GM21576 (cell line): ENCODE results near the gene COIL.
A peak's percentile ranks its signal among the peaks of the same experiment; 100 is the strongest.

Experiments used
- ATAC-seq: cut with Tn5 transposase; IDR thresholded peaks from one replicate; pipeline ENCODE4 v1.9.1; 2021; ENCODE audit warnings: mild to moderate bottlenecking, moderate library complexity; ENCODE audit not compliant: unreplicated experiment

The COIL gene

GRCh38 chr17:56936697-56937322, 24.0 kb downstream of the COIL start:
- no peak for ATAC-seq

- no peak for ATAC-seq
These were observed 25.4 kb downstream of the COIL start for GRCh38 chr17:56935461-56935860.

- no peak for ATAC-seq
These were observed 26.6 kb downstream of the COIL start for GRCh38 chr17:56934280-56934679.

GRCh38 chr17:56933868-56934267, 27.0 kb downstream of the COIL start:
- ATAC-seq: no peak

- ATAC-seq: no peak
These were observed 27.6 kb downstream of the COIL start for GRCh38 chr17:56933151-56933745.

GRCh38 chr17:56930739-56931337, 30.0 kb downstream of the COIL start:
- ATAC-seq: no peak

GRCh38 chr17:56929362-56929969, 31.4 kb downstream of the COIL start:
- ATAC-seq: no peak

- ATAC-seq: no peak
These were observed 32.3 kb downstream of the COIL start for GRCh38 chr17:56928586-56928985.

- no peak for ATAC-seq
These were observed 34.1 kb downstream of the COIL start for GRCh38 chr17:56926704-56927103.

- ATAC-seq: no peak
These were observed 34.6 kb downstream of the COIL start for GRCh38 chr17:56926270-56926669.

- no peak for ATAC-seq
These were observed 35.8 kb downstream of the COIL start for GRCh38 chr17:56925088-56925487.

GRCh38 chr17:56919717-56920116, 41.1 kb downstream of the COIL start:
- no peak for ATAC-seq

GRCh38 chr17:56918916-56919315, 41.9 kb downstream of the COIL start:
- no peak for ATAC-seq

GRCh38 chr17:56917559-56918296, 43.1 kb downstream of the COIL start:
- no peak for ATAC-seq

- ATAC-seq: no peak
These were observed 46.1 kb downstream of the COIL start for GRCh38 chr17:56914581-56915273.

GRCh38 chr17:56913867-56914580, 46.8 kb downstream of the COIL start, which contains the start of gene TRIM25:
TRIM25 (minus strand) TSS chr17:56914049; CDS start chr17:56913988, 61 bp downstream.
- ATAC-seq: peak; percentile 54

- ATAC-seq: peak; percentile 29
These were observed 47.4 kb downstream of the COIL start for GRCh38 chr17:56913353-56913866.

GRCh38 chr17:56913000-56913311, 47.9 kb downstream of the COIL start:
- no peak for ATAC-seq

GRCh38 chr17:56912105-56912999, 48.5 kb downstream of the COIL start:
- ATAC-seq: no peak
